ENCODE measurements around the gene NUPR1. TPM values are rescaled to one million over a fixed set of nuclear protein-coding genes. Genes with fewer than 3 reads are reported as not detected.

NUPR1 gene
- polyA plus RNA-seq, 1 of the 3 experiments (the other 2 are of a cell fraction), result 0.61 TPM

DNA sequence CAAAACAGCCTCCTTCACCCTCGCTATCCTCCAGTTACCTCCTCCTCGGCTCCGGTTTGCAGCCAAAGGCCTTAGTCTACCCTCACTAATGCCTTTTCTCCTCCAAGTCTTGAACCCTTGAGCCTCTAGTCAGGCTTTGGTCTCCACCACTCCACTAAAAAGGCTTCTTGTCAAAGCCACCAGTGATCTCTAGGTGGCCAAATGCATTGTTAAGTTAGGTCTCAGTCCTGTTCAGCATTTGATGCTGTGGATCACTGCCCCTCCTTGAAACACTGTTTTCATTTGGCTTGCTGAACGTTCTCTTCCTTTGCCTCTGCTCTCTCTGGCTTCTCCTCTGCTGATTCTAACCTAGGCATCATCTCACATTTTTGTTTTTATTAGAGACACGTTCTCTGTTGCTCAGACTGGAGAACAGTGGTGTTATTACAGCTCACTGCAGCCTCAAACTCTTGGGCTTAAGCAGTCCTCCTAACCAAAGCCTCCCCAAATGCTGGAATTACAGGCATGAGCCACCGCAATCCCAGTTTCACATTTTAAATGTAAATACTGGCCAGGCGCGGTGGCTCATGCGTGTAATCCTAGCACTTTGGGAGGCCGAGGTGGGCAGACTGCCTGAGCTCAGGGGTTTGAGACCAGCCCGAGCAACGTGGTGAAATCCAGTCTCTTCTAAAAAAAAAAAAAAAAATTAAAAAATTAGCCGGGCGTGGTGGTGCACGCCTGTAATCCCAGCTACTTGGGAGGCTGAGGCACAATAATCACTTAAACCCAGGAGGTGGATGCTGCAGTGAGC, 16.1 kb upstream of the NUPR1 start:
- DNase-seq, result no peak
- TF ChIP-seq RXRA (IDR thresholded peaks at IDR 0.05; ENCODE audit: borderline replicate concordance, low read depth), result no peak
- no peak for TF ChIP-seq ZBTB33 (IDR thresholded peaks at IDR 0.05; ENCODE audit: borderline replicate concordance, low read depth)
- no peak for TF ChIP-seq EZH2phosphoT487 (IDR thresholded peaks at IDR 0.05; ENCODE audit: borderline replicate concordance, low read depth)
- no peak for TF ChIP-seq NFIC (IDR thresholded peaks at IDR 0.05; ENCODE audit: borderline replicate concordance)
- Histone ChIP-seq H3K36me3 (replicated peaks in 1 of 2; ENCODE audit: control insufficient read depth in 1 of 2, insufficient read depth in 2 of 2, low read length in 1 of 2) (peaks cover 0 to 6% of the 10 kb centered on the region in 2 experiments), H3K9me2 (no peaks in the 10 kb centered on the region), H3K9ac (no peak overlapping the region; the same call in 1 of the 2 replicates), H3K79me2 (ENCODE audit: insufficient read depth) (peaks cover 13% of the 10 kb centered on the region), H3F3A (replicated peaks; ENCODE audit: insufficient read depth) (no peaks in the 10 kb centered on the region), H2AFZ (ENCODE audit: low read depth) (peak overlapping the region; percentile 87), H4K20me1 (ENCODE audit: insufficient read depth) (no peaks in the 10 kb centered on the region), H3K27ac (ENCODE audit: low read depth in 2 of 2, low read length in 1 of 2) (no peak overlapping the region; a peak in 1 of 4 replicates), H3K4me3 (ENCODE audit: low read depth in 2 of 2, low read length in 1 of 2) (peak overlapping the region; percentile 44 to 55), H3K4me2 (peak overlapping the region; percentile 77), H3K9me3 (no peaks in the 10 kb centered on the region), H3K4me1 (ENCODE audit: control insufficient read depth in 1 of 2, insufficient read depth in 2 of 2, low read depth in 1 of 2, low read length in 1 of 2) (peaks cover 0 to 3% of the 10 kb centered on the region in 2 experiments; a peak in 2 of 4 replicates), H3K27me3 (ENCODE audit: insufficient read depth) (no peaks in the 10 kb centered on the region)
- WGBS (ENCODE audit: low lambda C conversion rate), result 78% methylated on average over 15 of the region's 15 CpGs
- ChIA-PET CTCF (interaction anchor here (0.9 to 1.1 kb wide), 2 partner anchors 11 to 15 kb away, joined by 3 read pairs; no protein-coding TSS in a partner anchor), POLR2A (interaction anchor here (0.7 kb wide), 1 partner anchor 63 kb away, joined by 3 read pairs; the partner anchor contains the start of gene CLN3)

GRCh38 chr16:28553776-28554633, 15.2 kb upstream of the NUPR1 start, which contains the start of gene SGF29:
SGF29 (plus strand) TSS chr16:28553920; CDS start chr16:28581070, 27,150 bp downstream.
- DNase-seq, result peak; percentile 99
- Histone ChIP-seq H3K4me2 (peak within 1 kb of the TSS; percentile 77), H3K27ac (ENCODE audit: low read depth in 2 of 2, low read length in 1 of 2) (peak within 1 kb of the TSS; percentile 94 to 95), H3F3A (replicated peaks; ENCODE audit: insufficient read depth) (peaks cover 3% of the 10 kb centered on the region), H3K79me2 (ENCODE audit: insufficient read depth) (peaks cover 13% of the 10 kb centered on the region), H4K20me1 (ENCODE audit: insufficient read depth) (no peaks in the 10 kb centered on the region), H2AFZ (ENCODE audit: low read depth) (peak within 1 kb of the TSS; percentile 92), H3K4me3 (ENCODE audit: low read depth in 2 of 2, low read length in 1 of 2) (peak within 1 kb of the TSS; percentile 55 to 86), H3K4me1 (ENCODE audit: control insufficient read depth in 1 of 2, insufficient read depth in 2 of 2, low read depth in 1 of 2, low read length in 1 of 2) (peaks cover 0 to 3% of the 10 kb centered on the region in 2 experiments; a peak in 2 of 4 replicates), H3K9me2 (no peaks in the 10 kb centered on the region), H3K36me3 (replicated peaks in 1 of 2; ENCODE audit: control insufficient read depth in 1 of 2, insufficient read depth in 2 of 2, low read length in 1 of 2) (peaks cover 0 to 6% of the 10 kb centered on the region in 2 experiments), H3K9ac (peak within 1 kb of the TSS; percentile 90), H3K9me3 (no peaks in the 10 kb centered on the region), H3K27me3 (ENCODE audit: insufficient read depth) (no peaks in the 10 kb centered on the region)
- ChIA-PET POLR2A (interaction anchor here (0.7 kb wide), 1 partner anchor 62 kb away, joined by 3 read pairs; the partner anchor contains the start of gene CLN3), CTCF (interaction anchor here (1.1 kb wide), 1 partner anchor 10 kb away, joined by 3 read pairs; no protein-coding TSS in a partner anchor)
- TF ChIP-seq, protein P1, sequence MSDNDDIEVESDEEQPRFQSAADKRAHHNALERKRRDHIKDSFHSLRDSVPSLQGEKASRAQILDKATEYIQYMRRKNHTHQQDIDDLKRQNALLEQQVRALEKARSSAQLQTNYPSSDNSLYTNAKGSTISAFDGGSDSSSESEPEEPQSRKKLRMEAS (IDR thresholded peaks at IDR 0.05; ENCODE audit: low read depth), result peak; percentile 96
- TF ChIP-seq CTCF (IDR thresholded peaks at IDR 0.05), result peak; percentile 31
- peak; percentile 82 for TF ChIP-seq MXI1 (IDR thresholded peaks at IDR 0.05; ENCODE audit: low read depth, low read length)
- peak; percentile 4 for TF ChIP-seq CHD2 (IDR thresholded peaks at IDR 0.05; ENCODE audit: low read length, partially characterized antibody)
- TF ChIP-seq EZH2phosphoT487 (IDR thresholded peaks at IDR 0.05; ENCODE audit: borderline replicate concordance, low read depth), result no peak
- TF ChIP-seq TAF1 (IDR thresholded peaks at IDR 0.05; ENCODE audit: borderline replicate concordance, low read depth, low read length), result peak; percentile 44; the same call in 1 of the 2 replicates
- TF ChIP-seq NRF1 (IDR thresholded peaks at IDR 0.05; ENCODE audit: low read depth, low read length), result peak; percentile 65
- TF ChIP-seq ELF1 (IDR thresholded peaks at IDR 0.05), result 0 out of 2 replicates have a peak, but pooled peaks have one; percentile 24
- no peak; the same call in 1 of the 2 replicates for TF ChIP-seq TCF12 (IDR thresholded peaks at IDR 0.05)
- TF ChIP-seq POLR2AphosphoS5 (IDR thresholded peaks at IDR 0.05; ENCODE audit: low read depth, low read length), result peak; percentile 98
- TF ChIP-seq PBX3 (IDR thresholded peaks at IDR 0.05), result 0 out of 2 replicates have a peak, but pooled peaks have one; percentile 22
- WGBS (ENCODE audit: low lambda C conversion rate), result 5% methylated on average over 47 of the region's 88 CpGs

Data from SK-N-SH (cell line).